ENCODE measurements around the gene PRPF40A. TPM values are rescaled to one million over a fixed set of nuclear protein-coding genes. Genes with fewer than 3 reads are reported as not detected.

The PRPF40A gene
- total and polyA plus RNA-seq, 4 donors: 22.7 to 73.3 (median 42.0) TPM

DNA sequence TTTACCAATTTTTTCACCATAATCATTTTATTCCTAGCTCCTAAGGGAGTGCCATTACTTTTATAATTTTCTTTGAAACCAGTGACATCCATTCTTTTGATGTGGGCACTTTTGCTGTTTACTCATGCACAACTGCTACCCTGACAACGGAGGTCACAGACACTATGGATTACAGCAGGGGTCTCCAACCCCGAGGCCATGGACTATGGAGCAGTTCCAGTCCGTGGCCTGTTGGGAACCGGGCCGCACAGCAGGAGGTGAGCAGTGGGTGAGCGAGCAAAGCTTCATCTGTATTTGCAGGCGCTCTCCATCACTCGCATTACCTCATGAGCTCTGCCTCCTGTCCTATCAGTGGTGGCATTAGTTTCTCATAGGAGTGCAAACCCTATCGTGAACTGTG lies 34.6 kb downstream of the PRPF40A start:
- Histone ChIP-seq H3K27ac (ENCODE audit: low read depth in 1 of 2, low read length in 2 of 2) (no peak overlapping the region), H3K36me3 (ENCODE audit: control insufficient read depth in 1 of 2, insufficient read depth in 2 of 2, low read length in 1 of 2) (no peaks in the 10 kb centered on the region), H3K4me3 (ENCODE audit: low read length in 2 of 2) (no peak overlapping the region), H3K27me3 (ENCODE audit: control insufficient read depth in 1 of 2, insufficient read depth in 2 of 2, low read length in 1 of 2) (no peaks in the 10 kb centered on the region), H3K4me1 (ENCODE audit: control insufficient read depth in 1 of 2, insufficient read depth in 2 of 2, low read length in 2 of 2) (no peaks in the 10 kb centered on the region), H3K9me3 (ENCODE audit: control insufficient read depth, low read length) (no peaks in the 10 kb centered on the region)
- no peak for DNase-seq
- WGBS, 2 donors: 92 to 95% methylated on average over 9 of the region's 9 CpGs
- ATAC-seq (ENCODE audit: low FRiP score): no peak
- intact Hi-C loops (cut with DNase I): no loop called here

DNA sequence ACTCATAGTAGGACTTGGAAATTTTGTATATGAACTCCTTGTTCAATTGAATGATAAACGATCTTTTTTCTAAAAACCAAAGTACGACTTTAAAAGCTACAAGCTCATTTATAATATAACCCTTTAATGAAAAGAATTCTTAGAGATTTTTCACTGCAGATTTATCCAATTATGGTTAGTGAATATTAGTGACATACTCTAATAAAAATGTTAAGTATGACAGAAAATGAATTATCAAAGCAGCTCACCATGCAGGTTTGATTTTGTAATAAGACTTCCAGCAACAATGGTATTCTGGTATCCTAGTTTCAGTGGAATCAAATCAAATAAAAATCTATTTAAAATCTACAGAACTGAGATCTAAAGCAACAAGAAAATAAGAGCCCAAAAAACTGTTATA lies 38.5 kb downstream of the PRPF40A start:
- intact Hi-C loops (cut with DNase I): no loop called here
- H3K27me3 ChIP-seq (ENCODE audit: control insufficient read depth in 1 of 2, insufficient read depth in 2 of 2, low read length in 1 of 2): no peaks in the 10 kb centered on the region
- DNase-seq (no peak), ATAC-seq (ENCODE audit: low FRiP score) (no peak)
- H3K27ac ChIP-seq (ENCODE audit: low read depth in 1 of 2, low read length in 2 of 2): no peak overlapping the region
- H3K4me1 ChIP-seq (ENCODE audit: control insufficient read depth in 1 of 2, insufficient read depth in 2 of 2, low read length in 2 of 2): no peaks in the 10 kb centered on the region
- WGBS, 2 donors: 67% methylated on average over 2 of the region's 2 CpGs
- no peak overlapping the region for H3K4me3 ChIP-seq (ENCODE audit: low read length in 2 of 2)
- H3K36me3 ChIP-seq (ENCODE audit: control insufficient read depth in 1 of 2, insufficient read depth in 2 of 2, low read length in 1 of 2): peaks cover 2 to 3% of the 10 kb centered on the region in 2 donors
- H3K9me3 ChIP-seq (ENCODE audit: control insufficient read depth, low read length): no peaks in the 10 kb centered on the region

DNA sequence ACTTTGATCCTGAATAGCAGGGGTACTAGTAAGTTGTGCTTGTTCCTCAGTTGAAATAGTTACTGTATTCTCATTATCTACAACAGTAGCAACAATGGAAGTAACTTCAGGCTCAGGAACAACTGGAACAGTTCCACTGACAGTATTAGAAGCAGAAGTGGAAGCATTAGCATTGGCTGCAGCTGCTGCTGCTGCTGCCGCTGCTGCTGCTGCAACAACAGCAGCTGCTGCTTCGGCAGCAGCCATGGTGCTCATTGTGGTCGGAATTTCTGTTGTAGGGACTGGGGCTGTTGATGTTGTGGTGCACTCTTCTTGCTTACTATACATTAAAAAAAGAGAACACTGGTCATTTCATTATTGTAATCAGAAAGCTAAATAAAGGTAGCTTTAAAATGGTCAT lies 40.8 kb downstream of the PRPF40A start:
- intact Hi-C loops (cut with DNase I): no loop called here
- Histone ChIP-seq H3K4me3 (ENCODE audit: low read length in 2 of 2) (no peak overlapping the region), H3K4me1 (ENCODE audit: control insufficient read depth in 1 of 2, insufficient read depth in 2 of 2, low read length in 2 of 2) (no peaks in the 10 kb centered on the region), H3K36me3 (ENCODE audit: control insufficient read depth in 1 of 2, insufficient read depth in 2 of 2, low read length in 1 of 2) (peaks cover 2 to 3% of the 10 kb centered on the region in 2 donors), H3K9me3 (ENCODE audit: control insufficient read depth, low read length) (no peaks in the 10 kb centered on the region), H3K27ac (ENCODE audit: low read depth in 1 of 2, low read length in 2 of 2) (no peak overlapping the region), H3K27me3 (ENCODE audit: control insufficient read depth in 1 of 2, insufficient read depth in 2 of 2, low read length in 1 of 2) (no peaks in the 10 kb centered on the region)
- 91 to 95% methylated on average over 3 of the region's 3 CpGs for WGBS, 2 donors
- DNase-seq (no peak), ATAC-seq (ENCODE audit: low FRiP score) (no peak)

DNA sequence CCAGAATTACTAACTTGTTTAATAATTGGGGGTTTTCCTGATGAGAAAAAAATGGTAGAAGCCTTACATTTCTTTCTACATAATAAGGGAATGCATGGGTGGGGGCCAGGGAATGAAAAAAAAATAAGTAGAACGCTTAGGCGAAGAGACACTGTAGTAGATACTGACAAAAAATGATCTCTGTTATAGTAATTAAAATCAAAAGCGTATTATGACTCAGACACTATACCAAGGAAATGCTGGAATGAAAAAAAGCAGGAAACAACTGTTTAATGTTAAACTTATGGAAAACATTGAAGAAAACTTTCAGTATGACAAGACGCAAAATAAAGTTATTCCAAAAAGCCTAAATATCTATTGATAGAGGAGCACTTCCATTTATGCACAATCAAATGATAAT lies 42.9 kb downstream of the PRPF40A start:
- Histone ChIP-seq H3K27me3 (ENCODE audit: control insufficient read depth in 1 of 2, insufficient read depth in 2 of 2, low read length in 1 of 2) (no peaks in the 10 kb centered on the region), H3K4me1 (ENCODE audit: control insufficient read depth in 1 of 2, insufficient read depth in 2 of 2, low read length in 2 of 2) (no peaks in the 10 kb centered on the region), H3K27ac (ENCODE audit: low read depth in 1 of 2, low read length in 2 of 2) (no peak overlapping the region), H3K9me3 (ENCODE audit: control insufficient read depth, low read length) (no peaks in the 10 kb centered on the region), H3K4me3 (ENCODE audit: low read length in 2 of 2) (no peak overlapping the region), H3K36me3 (ENCODE audit: control insufficient read depth in 1 of 2, insufficient read depth in 2 of 2, low read length in 1 of 2) (peaks cover 2 to 3% of the 10 kb centered on the region in 2 donors)
- intact Hi-C loops (cut with DNase I): no loop called here
- DNase-seq (no peak), ATAC-seq (ENCODE audit: low FRiP score) (no peak)
- WGBS, 2 donors: 93 to 95% methylated on average over 4 of the region's 4 CpGs

DNA sequence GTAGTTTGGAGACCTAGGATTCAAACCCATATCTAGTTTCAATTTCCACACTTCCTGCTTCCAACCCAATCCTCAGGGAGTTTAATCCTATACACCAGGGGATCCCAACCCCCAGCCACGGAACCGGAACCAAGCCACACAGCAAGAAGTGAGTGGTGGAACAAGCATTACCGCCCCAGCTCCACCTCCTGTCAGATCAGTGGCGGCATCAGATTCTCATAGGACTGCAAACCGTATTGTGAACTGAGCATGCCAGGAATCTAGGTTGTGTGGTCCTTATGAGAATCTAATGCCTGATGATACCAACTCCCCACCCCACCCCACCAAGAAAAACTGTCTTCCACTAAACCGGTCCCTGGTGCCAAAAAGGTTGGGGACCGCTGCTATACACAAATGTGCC lies 52.5 kb downstream of the PRPF40A start:
- intact Hi-C loops (cut with DNase I): no loop called here

DNA sequence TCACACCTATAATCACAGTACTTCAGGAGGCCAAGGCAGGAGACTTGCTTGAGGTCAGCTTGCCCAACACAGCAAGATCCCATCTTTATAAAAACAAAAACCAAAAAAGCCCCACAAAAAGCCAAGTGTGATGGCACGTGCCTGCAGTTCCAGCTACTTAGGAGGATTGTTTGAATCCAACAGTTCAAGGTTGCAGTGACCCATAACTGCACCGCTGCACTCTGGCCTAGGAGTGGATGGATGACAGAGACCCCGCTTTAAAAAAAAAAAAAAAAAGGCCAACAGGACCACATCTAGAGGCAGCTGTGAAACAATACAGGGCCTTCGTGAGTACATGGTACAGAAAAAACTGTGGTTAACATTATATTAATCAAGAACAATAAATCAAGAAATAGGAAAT lies 56.2 kb downstream of the PRPF40A start:
- no peak for ATAC-seq (ENCODE audit: low FRiP score)
- Histone ChIP-seq H3K36me3 (ENCODE audit: control insufficient read depth in 1 of 2, insufficient read depth in 2 of 2, low read length in 1 of 2) (peaks cover 0 to 3% of the 10 kb centered on the region in 2 donors), H3K27ac (ENCODE audit: low read depth in 1 of 2, low read length in 2 of 2) (no peak overlapping the region), H3K4me3 (ENCODE audit: low read length in 2 of 2) (no peak overlapping the region), H3K27me3 (ENCODE audit: control insufficient read depth in 1 of 2, insufficient read depth in 2 of 2, low read length in 1 of 2) (no peaks in the 10 kb centered on the region), H3K4me1 (ENCODE audit: control insufficient read depth in 1 of 2, insufficient read depth in 2 of 2, low read length in 2 of 2) (no peaks in the 10 kb centered on the region), H3K9me3 (ENCODE audit: control insufficient read depth, low read length) (no peaks in the 10 kb centered on the region)
- 73 to 88% methylated on average over 4 of the region's 4 CpGs for WGBS, 2 donors
- intact Hi-C loops (cut with DNase I): no loop called here
- DNase-seq: no peak

More for the DNA sequence above, 52.5 kb downstream of the PRPF40A start:
- Histone ChIP-seq H3K9me3 (ENCODE audit: control insufficient read depth, low read length) (no peaks in the 10 kb centered on the region), H3K27ac (ENCODE audit: low read depth in 1 of 2, low read length in 2 of 2) (no peak overlapping the region), H3K4me3 (ENCODE audit: low read length in 2 of 2) (no peak overlapping the region), H3K4me1 (ENCODE audit: control insufficient read depth in 1 of 2, insufficient read depth in 2 of 2, low read length in 2 of 2) (no peaks in the 10 kb centered on the region), H3K27me3 (ENCODE audit: control insufficient read depth in 1 of 2, insufficient read depth in 2 of 2, low read length in 1 of 2) (no peaks in the 10 kb centered on the region), H3K36me3 (ENCODE audit: control insufficient read depth in 1 of 2, insufficient read depth in 2 of 2, low read length in 1 of 2) (peaks cover 0 to 3% of the 10 kb centered on the region in 2 donors)
- no peak for DNase-seq
- no peak for ATAC-seq (ENCODE audit: low FRiP score)
- 91% methylated on average over 7 of the region's 7 CpGs for WGBS, 2 donors

DNA sequence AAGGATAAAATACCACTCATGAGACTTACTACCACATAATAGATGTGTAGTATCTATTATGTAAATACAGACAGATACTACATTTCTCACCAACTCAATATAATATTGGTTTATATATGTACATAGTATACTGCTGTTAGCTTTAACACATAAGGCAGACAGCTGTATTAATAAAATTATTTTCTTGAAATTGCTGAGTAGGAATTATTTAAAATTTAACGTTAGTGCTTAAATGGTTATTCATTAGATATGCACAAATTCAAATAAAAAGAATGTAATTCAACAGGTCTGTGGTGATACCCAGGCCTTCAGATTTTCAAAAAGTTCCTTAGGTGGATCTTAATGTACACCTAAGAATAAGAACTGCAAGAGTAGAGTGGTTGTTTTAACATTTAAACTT lies 59.0 kb downstream of the PRPF40A start:
- ATAC-seq (ENCODE audit: low FRiP score) (no peak), DNase-seq (no peak)
- Histone ChIP-seq H3K9me3 (ENCODE audit: control insufficient read depth, low read length) (no peaks in the 10 kb centered on the region), H3K4me3 (ENCODE audit: low read length in 2 of 2) (no peak overlapping the region), H3K27me3 (ENCODE audit: control insufficient read depth in 1 of 2, insufficient read depth in 2 of 2, low read length in 1 of 2) (no peaks in the 10 kb centered on the region), H3K36me3 (ENCODE audit: control insufficient read depth in 1 of 2, insufficient read depth in 2 of 2, low read length in 1 of 2) (peaks cover 0 to 3% of the 10 kb centered on the region in 2 donors), H3K27ac (ENCODE audit: low read depth in 1 of 2, low read length in 2 of 2) (no peak overlapping the region), H3K4me1 (ENCODE audit: control insufficient read depth in 1 of 2, insufficient read depth in 2 of 2, low read length in 2 of 2) (no peaks in the 10 kb centered on the region)
- WGBS, 2 donors: 72 to 73% methylated on average over 1 of the region's 1 CpG
- intact Hi-C loops (cut with DNase I): no loop called here

DNA sequence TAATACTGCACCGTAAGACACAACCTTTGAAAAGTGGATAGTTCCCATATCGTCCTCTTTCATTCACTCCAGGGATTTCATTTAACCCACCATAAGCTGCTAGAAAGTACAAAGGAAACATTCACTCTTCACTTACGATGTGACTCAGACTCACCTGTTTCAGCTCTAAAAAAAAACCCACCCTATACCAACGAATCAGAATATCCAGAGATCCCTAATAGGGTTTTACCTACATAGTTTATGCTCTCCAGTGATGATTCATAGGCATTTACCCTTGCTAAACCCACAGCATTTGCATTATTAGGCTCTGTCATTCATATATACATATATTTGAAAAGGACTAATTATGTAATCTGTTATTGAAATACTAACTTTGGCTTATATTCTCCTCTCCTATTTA lies 60.2 kb downstream of the PRPF40A start:
- 76 to 83% methylated on average over 4 of the region's 4 CpGs for WGBS, 2 donors
- H3K27me3 ChIP-seq (ENCODE audit: control insufficient read depth in 1 of 2, insufficient read depth in 2 of 2, low read length in 1 of 2): no peaks in the 10 kb centered on the region
- no peak overlapping the region for H3K27ac ChIP-seq (ENCODE audit: low read depth in 1 of 2, low read length in 2 of 2)
- intact Hi-C loops (cut with DNase I): no loop called here
- no peak for ATAC-seq (ENCODE audit: low FRiP score)
- H3K36me3 ChIP-seq (ENCODE audit: control insufficient read depth in 1 of 2, insufficient read depth in 2 of 2, low read length in 1 of 2): peaks cover 0 to 3% of the 10 kb centered on the region in 2 donors
- no peak for DNase-seq
- no peak overlapping the region for H3K4me3 ChIP-seq (ENCODE audit: low read length in 2 of 2)
- no peaks in the 10 kb centered on the region for H3K4me1 ChIP-seq (ENCODE audit: control insufficient read depth in 1 of 2, insufficient read depth in 2 of 2, low read length in 2 of 2)
- no peaks in the 10 kb centered on the region for H3K9me3 ChIP-seq (ENCODE audit: control insufficient read depth, low read length)

DNA sequence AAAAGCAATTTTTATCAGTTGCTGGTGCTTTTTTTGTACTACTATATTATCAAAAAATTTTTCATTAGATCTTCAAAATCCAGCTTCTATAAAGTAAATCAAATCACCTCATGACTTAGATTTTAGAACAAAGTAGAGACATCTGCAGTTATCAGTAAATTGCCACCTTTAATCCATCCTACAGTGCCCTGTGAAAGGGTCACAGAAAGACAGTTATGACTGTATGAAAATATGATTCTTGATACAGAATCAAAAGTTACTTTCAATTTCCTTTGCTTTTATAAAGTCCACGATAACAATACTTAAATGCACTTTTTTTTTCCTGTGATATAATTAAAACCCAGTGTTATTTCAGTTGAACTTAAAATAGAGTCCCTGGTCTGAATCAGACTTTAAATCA lies 61.4 kb downstream of the PRPF40A start:
- Histone ChIP-seq H3K36me3 (ENCODE audit: control insufficient read depth in 1 of 2, insufficient read depth in 2 of 2, low read length in 1 of 2) (peaks cover 0 to 2% of the 10 kb centered on the region in 2 donors), H3K27ac (ENCODE audit: low read depth in 1 of 2, low read length in 2 of 2) (no peak overlapping the region), H3K4me3 (ENCODE audit: low read length in 2 of 2) (no peak overlapping the region), H3K4me1 (ENCODE audit: control insufficient read depth in 1 of 2, insufficient read depth in 2 of 2, low read length in 2 of 2) (no peaks in the 10 kb centered on the region), H3K9me3 (ENCODE audit: control insufficient read depth, low read length) (no peaks in the 10 kb centered on the region), H3K27me3 (ENCODE audit: control insufficient read depth in 1 of 2, insufficient read depth in 2 of 2, low read length in 1 of 2) (no peaks in the 10 kb centered on the region)
- intact Hi-C loops (cut with DNase I): no loop called here
- WGBS, 2 donors: 46 to 48% methylated on average over 1 of the region's 1 CpG
- ATAC-seq (ENCODE audit: low FRiP score) (no peak), DNase-seq (no peak)
